Hindlimb muscle (tissue), 1 donor: Measurements from ENCODE around the gene PPFIBP2. TPM values are rescaled to one million over a fixed set of nuclear protein-coding genes. Genes with fewer than 3 reads are reported as not detected.

ENCODE experiments used
- DNase-seq: peaks from one replicate; pipeline ENCODE4 v3.0.0-alpha.2; 2013
- polyA plus RNA-seq: library from polyadenylated mRNA; unstranded; fragments of 120-200 nt; gene quantifications from one replicate; pipeline ENCODE4 v1.2.1, GENCODE V29; 2013; ENCODE audit not compliant: insufficient read length

The PPFIBP2 gene
- polyA plus RNA-seq, 1 donor, result 73.3 TPM

DNA sequence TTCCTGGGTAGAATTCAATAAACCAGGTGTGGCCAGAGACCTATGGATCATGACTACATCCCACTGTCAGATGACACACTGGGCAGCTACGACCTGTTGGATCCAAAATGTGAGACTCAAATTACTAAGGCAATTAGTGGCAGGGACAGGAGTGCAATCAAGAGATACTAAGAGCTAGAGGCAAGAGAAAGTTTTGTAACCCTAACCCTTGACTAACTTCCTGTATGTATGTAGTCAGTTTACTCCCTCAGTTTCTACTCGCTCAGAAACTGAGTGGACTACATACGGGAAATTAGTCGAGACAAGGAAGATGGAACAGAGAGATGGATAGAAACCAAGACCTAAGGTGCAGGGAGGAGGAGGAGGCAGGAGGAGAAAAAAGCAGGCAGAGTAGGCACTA is 156.8 kb downstream of the PPFIBP2 start:
- DNase-seq, result no peak

- DNase-seq, result no peak
These were observed 157.8 kb downstream of the PPFIBP2 start for GRCh38 chr11:7671347-7672215.

- no peak for DNase-seq
These were observed 158.6 kb downstream of the PPFIBP2 start for GRCh38 chr11:7672276-7672959.

DNA sequence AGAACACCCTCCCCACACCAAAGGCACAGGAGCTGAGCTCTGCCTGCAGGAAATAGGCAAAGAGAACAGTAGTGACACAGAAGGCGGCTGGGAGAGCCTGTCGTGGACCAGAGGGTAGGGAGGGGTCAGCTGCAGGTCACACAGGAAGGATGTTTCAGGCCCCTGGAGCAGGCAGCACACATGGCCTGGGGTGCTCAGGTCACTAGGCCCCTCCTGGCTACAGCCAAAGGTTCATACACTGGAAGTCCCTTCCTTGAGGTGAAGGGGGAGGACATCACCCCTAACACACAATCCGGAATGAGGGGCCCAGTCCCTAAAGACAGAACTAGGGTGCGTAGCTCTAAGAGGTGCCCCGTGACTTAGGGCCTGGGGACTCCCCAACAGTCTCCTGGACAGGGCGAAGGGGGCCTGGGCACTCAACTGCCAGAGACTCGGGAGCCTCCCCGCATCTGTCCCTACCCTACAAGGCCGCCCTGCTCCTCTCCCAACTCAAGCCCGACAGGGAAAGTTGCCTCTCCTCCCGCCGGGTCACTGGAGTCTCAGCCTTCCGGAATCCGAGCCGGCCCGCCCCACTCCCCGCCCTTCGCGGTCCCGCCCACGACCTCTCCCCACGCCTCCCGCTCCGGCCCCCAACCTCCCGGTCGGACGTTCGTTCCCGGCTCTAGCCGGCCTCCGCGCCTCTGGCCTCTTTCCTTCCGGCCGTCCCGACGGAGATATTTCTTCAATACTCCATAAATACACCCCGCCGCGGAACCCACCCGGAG is 159.3 kb downstream of the PPFIBP2 start, which contains the start of gene CYB5R2:
Gene CYB5R2, minus strand, starts transcription at position 541 of the 764 bp plus-strand sequence. CDS start 675 bp downstream, outside the sequence.
- peak; percentile 82 for DNase-seq

GRCh38 chr11:7673724-7674434 is 160.1 kb downstream of the PPFIBP2 start:
- DNase-seq, result peak; percentile 45

- no peak for DNase-seq
These were observed 161.8 kb downstream of the PPFIBP2 start for GRCh38 chr11:7675631-7676030.

- DNase-seq, result no peak
These were observed 163.3 kb downstream of the PPFIBP2 start for GRCh38 chr11:7677071-7677470.

- no peak for DNase-seq
These were observed 164.0 kb downstream of the PPFIBP2 start for GRCh38 chr11:7677796-7678201.

GRCh38 chr11:7683571-7683970 is 169.8 kb downstream of the PPFIBP2 start:
- DNase-seq, result no peak

- no peak for DNase-seq
These were observed 173.0 kb downstream of the PPFIBP2 start for GRCh38 chr11:7686761-7687160.

DNA sequence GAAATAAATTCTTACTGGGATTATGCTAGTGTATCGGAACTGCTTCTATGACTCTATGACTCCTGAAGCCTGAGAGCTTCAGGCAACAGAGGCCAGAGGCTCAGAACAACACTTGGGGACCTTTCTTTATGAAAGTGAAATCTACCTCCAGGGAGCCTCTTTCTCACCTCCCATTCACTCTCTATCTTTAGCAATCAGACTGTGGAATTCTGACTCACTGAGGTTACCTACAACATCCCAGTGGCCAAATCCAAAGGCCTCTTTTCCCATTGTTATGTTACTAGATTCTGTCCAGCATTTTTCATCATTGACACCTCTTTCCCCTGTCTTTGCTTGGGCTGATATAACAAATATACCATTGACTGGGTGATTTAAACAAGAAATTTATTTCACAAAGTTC is 173.6 kb downstream of the PPFIBP2 start:
- no peak for DNase-seq

DNA sequence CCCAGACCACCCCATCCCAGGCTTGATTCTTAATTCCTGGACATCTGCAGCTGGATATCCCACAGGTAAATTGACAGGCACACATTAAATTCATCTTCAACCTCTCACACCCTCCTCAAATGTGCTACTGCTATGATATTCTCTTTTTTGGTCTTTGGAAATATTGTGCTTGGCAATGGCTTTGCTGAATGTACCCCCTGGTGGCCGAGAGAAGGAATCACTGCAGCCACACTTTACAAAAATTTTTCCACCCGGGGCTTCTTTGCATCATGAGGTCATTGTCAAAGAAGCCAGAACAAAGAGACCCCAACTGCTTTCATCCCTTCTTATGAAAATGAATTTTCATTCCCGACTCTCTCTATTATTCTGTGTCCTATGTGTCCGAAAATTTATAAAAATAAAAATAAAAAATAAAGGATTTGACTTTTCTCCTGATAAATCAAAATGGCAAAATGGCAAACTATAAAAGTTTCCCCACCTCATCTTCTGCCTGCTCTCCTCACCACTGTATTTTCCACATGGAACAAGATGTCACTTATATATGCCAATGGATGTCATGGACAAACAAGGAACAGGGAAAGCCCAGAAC is 174.5 kb downstream of the PPFIBP2 start:
- DNase-seq, result peak; percentile 26

DNA sequence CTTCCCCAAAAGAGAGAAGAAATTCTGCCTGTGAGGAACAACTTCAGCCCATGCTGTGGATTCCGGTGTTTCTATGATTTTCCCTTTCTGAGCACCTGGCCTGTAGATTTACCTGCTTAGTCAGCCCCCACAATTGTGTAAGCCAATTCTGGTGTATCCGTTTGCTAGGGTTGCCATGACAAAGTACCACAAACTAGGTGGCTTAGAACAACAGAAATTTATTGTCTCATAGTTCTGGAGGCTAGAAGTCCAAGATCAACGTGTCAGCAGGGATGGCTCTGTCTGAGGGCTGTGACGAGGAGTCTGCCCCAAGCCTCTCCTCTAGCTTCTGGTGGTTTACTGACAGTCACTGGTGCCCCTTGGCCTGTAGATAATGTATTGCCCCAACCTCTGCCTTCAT is 175.4 kb downstream of the PPFIBP2 start:
- no peak for DNase-seq

- DNase-seq, result no peak
These were observed 176.8 kb downstream of the PPFIBP2 start for GRCh38 chr11:7690648-7691047.

DNA sequence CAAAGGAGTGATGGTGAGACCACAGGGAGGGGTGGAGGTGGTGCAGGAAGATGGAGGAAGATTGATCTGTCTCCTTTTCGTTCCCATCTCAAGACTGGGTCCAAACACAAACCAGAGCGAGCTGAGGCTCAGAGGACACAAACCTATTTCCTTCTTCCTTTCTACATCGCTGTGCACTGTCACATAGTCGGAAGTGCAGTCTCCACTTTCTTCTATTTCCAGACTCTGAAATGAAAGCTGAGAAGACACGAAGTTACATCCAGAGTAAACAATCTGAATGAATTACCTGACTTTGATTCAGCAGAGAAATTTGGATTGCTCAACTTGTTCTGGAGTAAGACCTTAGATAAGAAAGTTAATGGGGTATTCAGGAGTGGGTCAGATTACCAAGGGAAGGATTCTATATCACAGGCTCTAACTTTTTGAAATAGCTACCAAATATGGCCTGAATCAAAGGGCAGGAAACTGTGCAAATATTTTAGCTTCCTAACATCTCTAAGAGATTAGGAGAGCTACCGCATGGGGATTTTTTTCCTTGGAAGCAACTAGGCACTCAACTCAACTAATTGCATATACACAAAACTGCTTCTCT is 178.1 kb downstream of the PPFIBP2 start:
- DNase-seq, result no peak

DNA sequence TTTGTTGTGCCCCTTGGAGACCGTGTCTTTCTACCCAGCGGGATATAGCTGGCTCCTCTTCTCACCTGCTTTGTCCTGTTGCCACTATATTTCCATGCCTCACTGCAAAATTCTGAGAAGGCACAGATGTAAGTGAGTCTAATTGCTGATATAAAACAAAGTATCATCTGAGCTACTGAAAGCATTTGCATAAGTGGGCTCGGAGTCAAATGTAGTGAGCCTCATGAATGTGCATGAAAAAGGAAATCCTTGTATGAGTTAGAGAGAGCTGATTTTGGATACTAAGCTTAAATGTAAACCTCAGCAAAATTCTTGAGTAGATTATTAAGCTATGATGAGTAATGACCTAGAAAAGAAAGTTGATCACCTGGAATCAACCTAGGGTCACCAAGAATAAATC is 178.6 kb downstream of the PPFIBP2 start:
- no peak for DNase-seq

- DNase-seq, result no peak
These were observed 180.4 kb downstream of the PPFIBP2 start for GRCh38 chr11:7694235-7694634.

GRCh38 chr11:7696424-7696823 is 182.6 kb downstream of the PPFIBP2 start:
- no peak for DNase-seq
